HG02571 (cell line): ENCODE measurements around the gene PURA.
A peak's percentile ranks its signal among the peaks of the same experiment; 100 is the strongest.

Experiments used
- ATAC-seq: cut with Tn5 transposase; IDR thresholded peaks from one replicate; pipeline ENCODE4 v1.9.1; 2021; ENCODE audit warnings: mild to moderate bottlenecking, moderate library complexity; ENCODE audit not compliant: unreplicated experiment

PURA gene

DNA sequence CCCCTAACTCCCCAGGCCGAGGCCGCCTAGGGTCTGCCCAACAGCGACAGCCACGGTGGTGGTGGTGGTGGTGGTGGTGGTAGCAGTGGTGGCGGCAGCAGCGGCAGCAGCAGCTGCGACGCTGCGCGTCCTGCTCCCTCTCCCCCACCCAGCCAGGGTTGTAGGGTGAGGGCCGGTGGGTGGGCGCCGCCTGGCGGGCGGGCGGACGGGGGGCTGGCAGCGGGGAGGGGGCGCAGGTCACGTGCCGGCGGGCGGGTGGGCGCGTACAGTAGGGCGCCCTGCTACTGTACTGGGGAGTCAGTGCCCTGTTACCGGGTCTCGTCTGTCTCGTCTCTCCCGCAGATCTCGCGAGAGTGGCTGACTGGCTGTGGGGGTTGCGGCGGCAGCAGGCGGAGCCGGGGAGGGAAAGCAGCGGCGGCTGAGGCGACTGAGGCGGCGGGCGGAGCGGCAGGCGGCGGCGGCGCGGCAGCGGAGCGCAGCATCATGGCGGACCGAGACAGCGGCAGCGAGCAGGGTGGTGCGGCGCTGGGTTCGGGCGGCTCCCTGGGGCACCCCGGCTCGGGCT, at the start of gene PURA:
TSS of gene PURA (plus strand) at position 411 of the 565 bp plus-strand sequence. CDS start at position 484, 73 bp downstream.
- ATAC-seq = peak; percentile 91

DNA sequence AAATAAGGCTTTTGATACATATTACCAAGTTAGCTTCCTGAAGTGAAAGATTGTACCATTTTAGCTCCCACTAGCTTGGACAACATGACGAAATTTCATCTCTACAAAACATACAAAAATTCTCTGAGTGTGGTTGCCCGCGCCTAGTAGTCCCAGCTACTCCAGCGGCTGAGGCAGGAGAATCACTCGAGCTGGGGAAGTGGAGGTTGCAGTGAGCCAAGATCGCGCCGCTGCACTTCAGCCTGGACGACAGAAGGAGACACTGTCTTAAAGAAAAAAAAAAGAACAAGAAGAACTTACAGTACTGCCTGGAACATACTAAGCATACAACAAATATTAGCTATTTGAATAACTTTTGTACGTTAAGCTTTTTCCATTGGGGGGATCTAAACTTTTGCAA, 41.1 kb upstream of the PURA start:
- no peak for ATAC-seq

DNA sequence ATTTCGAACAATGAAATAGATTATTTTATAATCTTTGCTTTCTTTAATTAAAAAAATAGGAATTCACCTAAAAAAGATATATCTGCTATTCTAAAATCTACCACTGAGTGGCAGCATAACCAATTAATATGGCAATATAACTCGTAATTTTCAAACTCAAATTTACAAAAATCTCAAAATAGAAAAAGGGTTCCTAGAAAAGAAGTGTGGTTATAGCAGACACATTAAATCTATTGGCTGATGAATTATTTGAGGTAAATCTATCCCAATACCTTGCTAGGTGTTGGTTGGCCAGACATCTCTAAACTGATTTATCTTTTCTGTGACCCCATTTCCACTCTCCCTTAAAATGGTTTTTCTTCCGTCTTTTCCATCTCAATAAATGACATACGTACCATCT, 40.6 kb upstream of the PURA start:
- no peak for ATAC-seq

DNA sequence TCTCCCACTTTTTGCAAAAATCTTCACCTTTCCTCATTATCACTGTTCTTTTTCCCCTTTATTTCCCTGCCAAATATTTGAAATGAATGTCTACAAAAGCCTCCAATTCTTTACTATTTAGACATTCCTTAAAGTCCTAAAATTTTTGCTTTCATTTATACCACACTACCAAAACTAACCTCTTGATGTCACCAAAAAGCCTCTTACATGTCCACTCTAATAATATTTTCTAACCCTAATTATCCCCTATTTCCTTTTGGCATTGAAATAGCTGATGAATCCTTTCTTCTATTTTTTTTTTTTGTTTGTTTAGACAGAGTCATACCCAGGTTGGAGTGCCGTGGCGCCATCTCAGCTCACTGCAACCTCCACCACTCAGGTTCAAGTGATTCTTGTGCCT, 38.5 kb upstream of the PURA start:
- ATAC-seq = no peak

DNA sequence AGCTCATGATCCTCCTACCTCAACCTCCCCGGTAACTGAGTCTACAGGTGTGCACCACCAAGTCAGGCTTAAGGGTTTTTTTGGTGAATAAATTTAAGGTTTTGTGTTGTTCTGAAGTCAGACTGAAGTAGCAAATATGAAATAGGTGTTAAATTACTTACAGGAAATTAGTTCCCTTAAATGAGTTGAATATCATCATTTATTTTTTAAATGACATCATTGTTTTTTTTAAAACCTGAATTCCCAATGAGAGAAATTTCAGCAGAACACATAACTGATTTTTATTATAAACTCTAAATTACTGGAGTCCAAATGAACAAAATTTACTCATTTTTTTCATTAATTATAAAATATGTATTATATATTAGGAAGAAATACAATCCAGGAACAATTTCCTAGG, 37.8 kb upstream of the PURA start:
- no peak for ATAC-seq

DNA sequence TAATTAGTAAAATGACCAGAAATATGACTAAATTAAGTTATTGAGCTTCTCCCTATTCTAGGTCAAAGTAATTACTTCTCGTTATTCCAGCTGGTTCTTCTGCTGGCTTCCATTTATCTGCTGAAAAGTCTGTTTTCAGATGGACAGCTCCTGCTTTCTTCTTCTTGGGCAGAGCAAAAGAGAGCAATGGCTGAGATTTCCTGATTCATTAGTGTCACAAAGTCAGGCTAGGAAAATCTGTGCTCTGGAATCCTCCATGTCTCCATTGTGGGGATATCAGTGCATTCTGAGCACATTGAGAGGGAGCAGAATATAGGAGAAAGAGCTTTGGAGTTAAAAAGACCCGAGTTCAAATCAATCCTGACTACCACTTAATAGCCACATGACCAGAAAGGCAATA, 37.1 kb upstream of the PURA start:
- no peak for ATAC-seq

DNA sequence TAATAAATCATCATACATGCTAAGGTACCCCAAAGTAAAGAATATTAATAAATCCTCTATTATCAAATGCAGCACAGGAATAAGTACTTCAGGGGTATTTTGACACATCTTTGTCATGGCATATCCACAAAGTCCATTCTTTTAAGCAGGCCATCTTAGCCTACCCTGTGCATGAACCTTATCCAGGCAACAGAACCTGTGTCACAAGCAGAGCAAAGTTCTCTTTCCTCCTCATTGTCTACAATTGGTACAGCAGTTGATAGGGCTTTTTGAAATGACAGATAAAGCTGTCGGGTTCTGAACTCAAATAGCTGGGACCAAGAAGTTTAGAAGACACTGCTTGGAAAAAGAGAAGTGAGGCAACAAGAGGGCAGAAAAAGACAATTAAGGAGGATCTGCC, 30.8 kb upstream of the PURA start:
- ATAC-seq = no peak

DNA sequence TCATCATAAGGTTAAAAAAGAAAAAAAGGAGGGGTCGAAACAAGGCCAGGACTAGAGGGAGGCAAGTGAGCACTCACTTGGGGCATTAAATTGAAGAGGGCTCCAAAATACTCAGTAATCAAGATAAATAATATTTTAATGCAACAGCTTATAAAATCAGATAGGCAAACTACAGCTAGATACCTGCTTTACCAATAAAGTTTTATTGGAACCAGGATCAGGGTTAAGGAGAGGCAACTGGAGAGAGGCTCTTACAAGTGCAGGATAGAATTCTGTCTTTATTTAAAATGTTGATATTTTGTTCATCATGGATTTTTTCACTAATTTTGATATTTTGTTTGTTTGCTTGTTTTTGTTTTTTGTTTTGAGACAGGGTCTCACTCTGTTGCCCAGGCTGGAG, 30.3 kb upstream of the PURA start:
- no peak for ATAC-seq

DNA sequence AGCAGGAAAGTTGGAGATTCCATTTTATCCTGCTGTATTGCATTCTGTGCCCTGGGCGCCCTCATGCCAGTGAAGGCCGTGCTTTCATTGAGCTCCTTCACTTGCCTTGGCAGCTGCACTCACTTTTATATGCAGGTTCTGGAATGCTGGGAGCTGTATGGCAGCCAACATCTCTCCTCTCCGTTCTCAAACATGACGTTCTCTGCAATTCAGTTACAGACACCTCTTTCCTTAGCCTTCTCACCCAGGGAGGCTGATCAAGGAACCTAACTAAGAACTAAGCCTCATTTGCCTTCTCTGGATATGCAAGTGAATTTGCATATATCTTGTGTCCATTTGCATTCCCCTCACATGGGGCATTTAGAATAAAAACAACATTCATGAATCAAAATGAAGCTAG, 29.4 kb upstream of the PURA start:
- no peak for ATAC-seq

DNA sequence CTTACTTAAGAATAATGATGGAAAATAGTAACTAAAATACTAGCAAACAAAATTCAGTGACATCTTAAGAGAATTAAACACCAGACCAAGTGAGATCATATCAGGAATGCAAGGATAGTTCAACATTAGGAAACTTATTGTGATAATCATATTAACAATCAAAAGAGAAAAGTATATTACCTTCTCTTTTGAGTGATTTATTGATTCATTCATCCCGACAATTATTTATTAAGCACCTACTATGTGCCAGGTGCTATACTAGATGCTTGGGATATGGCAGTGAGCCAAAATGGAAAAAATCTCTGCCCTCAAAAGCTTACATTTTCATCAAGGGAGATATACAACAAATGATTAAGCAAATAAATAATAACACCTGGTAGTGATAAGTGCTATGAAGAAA, 23.7 kb upstream of the PURA start:
- no peak for ATAC-seq

DNA sequence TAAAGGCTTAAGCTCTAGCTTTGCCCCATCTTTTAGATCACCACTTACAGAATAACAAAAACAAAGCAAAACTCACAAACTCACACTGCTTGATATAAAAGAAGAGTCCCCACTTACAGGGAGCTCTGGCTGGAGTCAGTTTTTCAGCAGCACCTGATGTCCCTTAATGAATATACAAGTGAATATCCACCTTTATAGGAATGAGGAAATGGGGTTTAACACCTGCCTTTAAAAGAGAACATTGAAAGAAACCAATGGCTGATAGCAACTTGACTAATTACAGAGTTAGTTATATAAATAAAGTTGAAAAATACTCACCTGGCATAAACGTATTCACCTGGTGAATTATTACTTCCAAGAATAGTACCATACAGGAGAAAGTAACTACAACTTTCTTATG, 20.7 kb upstream of the PURA start:
- no peak for ATAC-seq

DNA sequence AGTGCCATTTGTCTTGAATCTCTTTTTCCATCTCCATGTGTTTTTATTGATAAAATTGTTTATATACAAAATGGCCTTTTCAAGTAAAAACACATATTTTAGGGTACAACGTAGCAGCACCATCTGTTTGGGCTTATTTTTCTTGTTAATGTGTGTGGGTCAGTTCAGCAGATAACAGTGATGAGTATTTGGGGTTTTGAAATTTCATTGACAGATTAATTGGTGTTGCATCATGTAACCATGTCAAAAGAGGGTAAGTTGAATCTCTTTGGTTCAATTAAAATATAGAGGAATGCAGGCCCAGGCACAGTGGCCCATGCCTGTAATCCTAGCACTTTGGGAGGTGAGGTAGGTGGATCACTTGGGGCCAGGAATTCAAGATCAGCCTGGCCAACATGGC, 20.0 kb upstream of the PURA start:
- no peak for ATAC-seq

DNA sequence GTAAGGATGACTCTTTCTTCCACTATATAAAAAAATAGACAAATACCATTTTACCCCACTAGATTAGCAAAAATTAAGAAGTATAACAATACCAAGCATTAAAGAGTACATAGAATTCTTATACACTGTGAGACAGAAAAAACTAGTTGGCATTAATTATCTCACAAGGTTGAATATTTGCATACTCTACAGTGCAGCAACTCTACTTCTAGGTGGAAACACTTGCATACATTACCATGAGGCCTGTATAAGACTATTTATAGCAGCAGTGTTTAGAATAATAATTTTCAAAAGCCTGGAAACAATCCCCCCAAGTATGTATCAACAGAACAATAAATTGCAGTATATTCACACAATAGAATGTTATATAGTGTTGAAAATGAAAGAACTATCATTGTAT, 19.0 kb upstream of the PURA start:
- ATAC-seq = no peak

DNA sequence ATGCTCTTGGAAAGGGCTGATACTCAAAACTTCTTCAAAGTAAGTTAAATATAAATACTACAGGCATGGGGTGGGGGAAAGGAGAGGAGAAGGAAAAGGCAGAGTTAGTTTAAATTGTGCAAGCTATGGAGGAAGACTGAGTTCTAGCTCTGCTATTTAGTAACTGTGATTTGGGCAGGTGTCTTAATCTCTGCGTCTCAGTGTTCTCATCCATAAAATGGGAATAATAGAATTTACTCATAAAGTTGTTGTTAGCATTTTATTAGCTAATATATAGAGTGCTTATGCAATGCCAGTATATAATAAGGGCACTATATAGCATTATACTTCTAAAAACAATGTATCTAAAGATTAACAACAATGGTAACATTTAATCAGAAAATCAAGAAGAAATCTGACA, 12.7 kb upstream of the PURA start:
- no peak for ATAC-seq

DNA sequence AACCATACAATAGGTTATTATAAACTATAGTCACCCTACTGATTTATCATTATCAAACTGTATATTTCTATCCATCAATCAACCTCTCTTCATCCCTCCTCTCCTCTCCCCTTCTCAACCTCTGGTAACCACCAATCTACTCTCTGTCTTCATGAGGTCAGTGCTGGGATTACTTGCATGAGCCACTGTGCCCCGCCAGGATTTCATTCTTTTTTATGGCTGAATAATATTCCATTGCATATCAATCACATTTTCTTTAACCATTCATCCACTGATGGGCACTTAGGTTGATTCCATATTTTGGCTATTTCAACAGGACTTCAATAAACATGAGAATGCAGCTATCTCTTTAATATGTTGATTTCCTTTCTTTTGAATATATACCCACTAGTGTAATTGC, 10.8 kb upstream of the PURA start:
- ATAC-seq = no peak

DNA sequence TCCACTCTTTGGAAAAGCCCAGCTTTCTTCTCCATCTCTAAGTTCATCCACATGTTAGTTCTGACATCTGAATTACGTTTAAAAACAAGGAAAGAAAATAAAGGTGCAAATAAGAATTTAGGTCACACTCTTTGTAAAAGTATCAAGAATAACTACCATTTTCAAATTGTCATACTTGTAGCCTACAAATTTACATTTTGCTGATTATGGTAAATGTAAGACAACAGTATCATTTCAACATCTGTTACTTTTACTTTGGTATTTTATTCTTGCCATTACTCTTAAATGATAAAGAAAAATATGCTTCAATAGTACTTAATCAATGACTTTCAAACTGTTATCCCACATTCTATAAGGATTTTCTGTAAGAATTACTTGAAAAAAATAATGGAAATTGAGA, 9.8 kb upstream of the PURA start:
- no peak for ATAC-seq

DNA sequence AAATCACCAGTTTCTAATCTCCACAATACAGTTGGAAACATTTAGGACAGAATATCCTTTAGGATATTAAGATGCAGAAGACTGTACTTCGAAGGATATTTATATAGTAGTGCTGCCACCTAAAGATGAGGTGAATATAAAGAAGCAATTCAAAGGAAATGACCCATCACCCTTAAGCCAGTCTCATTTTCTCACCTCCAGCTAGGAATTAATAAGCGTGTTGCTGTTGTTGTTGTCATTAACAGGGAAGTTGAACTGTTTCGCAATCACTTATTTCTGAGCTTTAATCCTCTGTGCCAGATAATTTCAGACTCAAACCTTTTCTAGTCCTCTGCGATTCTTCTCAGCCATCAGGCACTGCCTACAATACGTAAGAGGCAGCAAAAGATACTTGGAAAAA, 7.8 kb upstream of the PURA start:
- no peak for ATAC-seq

DNA sequence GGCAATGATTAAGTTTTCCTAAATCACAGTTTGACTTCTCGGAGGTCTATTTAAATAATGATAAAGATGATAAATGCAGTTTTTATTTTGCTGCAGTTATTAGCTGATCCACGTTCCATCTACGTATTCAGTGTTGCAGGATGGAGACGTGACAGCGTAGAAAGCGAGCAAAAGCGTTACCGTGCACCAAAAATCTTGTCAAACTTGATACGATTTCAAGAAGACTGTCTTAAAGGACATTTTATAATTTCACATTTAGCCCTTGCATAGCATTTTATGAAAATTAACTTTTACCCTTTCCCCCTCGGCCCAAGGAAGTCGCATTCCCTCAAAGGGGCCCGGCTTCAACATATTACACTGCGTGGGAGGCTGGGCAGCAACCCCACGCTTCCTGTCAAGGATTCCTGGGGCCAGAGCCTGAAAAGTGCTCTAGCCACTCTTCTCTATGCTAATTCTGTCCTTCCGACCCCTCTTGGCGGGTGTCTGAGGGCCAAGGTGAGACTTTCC, 7.1 kb upstream of the PURA start:
- no peak for ATAC-seq

DNA sequence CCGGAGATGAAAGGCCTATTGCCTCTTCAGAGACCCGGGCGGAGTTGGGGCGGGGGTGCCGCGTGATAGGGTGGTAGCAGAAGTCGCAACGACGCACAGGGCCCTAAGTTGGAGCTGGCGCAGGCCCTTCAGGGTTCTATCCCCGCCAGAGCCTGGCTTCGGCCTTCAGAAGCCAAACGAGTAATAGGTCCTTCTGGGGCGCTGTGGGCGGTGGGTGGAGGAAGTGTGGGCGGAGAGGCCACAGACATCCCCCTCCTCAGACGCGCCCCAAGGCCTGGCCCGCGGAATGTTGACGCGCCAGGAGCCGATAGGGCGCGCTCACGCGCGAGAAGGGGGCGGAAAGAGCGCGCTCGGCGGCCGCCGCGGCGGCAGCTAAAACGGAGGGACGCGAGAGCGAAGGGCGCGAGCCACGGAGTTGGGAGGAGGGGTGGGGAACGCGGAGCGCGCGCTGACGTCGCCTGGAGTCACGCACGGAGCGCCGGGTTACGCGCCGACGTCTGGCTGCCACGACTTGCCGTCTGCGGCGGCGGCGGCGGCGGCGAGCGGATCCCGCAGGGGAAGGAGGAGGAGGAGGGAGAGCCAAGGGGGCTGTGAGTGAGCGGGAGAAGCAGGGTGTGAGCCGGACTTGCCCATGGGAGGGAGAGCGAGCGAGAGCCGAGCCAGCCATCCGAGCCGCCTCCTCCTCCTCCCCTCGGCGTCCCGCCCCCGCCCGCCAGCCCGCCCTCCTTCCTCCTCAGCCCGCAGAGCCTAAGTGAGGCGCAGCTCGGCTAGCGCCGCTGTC, 6.4 kb upstream of the PURA start:
- peak; percentile 85 for ATAC-seq

DNA sequence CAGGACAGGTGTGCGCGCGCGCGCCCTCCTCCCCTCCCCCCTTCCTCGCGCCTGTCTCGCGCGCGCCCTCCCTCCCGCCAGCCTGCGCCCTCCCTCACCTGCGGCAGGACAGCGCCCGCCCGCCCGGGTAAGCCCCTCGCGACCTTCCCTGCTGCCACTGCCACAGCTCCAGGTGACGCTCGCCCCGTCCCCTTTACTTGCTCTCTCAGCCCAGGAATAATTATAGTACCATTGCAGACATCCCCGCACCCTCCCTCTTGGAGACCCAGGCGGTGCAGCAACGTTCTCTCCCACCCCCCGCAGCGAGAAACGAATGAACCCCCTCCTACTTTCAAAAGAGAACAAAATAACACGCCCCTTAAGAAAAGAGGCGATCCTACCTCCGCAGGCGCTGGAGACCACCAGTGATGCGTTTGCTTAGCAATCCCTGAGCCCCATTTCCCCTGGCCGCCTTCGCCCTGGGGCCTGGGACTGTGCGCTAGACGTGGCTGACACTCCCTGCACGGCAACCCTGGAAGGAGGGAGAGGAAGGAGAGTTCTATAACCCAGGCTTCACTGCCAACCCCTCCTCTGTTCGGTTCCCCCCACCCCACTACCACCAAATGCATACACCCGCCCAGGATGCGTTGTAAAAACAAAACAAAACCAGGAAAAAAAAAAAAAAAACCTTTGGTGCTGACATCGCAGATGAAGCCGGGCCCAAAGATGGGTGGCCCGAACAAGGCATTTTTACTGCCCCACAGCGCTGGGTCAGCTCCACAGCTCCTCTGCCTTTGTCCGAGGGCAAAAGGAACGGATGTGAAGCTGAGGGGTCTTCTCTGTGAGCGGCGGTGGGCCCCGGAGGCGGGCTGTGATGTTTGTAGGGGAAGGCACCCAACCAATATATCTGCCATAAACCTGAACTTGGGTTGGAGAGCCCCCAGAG, 5.6 kb upstream of the PURA start:
- ATAC-seq = no peak

DNA sequence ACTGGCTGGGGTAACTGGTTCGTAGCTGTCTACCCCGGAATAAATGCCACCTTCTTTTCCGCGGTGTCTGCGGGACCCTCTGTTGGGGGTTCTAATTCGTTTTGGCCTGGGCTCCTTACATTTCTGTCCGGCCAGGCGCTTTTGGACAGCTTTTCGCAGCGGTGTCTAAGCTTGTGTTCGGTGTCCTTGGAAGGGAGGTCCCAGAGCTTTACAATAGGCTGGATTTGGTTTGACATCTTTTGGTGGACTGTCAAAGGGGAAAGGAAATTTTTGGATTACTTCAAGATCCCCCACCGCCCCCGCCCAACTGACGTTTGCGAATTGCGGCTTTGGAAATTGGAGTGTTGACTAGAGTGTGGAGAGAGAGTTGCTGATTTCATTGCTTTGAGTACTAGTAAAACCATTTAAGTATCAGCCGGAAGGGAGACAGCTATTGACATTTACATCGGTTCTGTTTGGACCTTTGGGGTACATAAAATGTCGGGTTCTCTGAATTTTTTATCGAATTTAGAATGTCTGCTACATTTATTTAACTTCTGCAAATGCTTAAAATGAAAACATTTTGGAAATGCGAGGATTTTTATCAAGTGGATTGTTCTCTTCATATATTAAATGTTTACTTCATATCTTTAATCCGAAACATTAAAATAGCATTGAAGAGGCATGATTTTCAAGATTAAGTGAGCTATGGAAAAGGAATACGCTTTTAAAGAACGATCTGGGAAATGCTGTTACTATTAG, 4.7 kb upstream of the PURA start:
- ATAC-seq = no peak
